ENCODE measurements around the gene ARHGAP6.
"Not testable (repeated sequence)": the region's sequence is repeated elsewhere in the genome, so short reads cannot be mapped to it uniquely, and the experiment has no call there.

ARHGAP6 gene

DNA sequence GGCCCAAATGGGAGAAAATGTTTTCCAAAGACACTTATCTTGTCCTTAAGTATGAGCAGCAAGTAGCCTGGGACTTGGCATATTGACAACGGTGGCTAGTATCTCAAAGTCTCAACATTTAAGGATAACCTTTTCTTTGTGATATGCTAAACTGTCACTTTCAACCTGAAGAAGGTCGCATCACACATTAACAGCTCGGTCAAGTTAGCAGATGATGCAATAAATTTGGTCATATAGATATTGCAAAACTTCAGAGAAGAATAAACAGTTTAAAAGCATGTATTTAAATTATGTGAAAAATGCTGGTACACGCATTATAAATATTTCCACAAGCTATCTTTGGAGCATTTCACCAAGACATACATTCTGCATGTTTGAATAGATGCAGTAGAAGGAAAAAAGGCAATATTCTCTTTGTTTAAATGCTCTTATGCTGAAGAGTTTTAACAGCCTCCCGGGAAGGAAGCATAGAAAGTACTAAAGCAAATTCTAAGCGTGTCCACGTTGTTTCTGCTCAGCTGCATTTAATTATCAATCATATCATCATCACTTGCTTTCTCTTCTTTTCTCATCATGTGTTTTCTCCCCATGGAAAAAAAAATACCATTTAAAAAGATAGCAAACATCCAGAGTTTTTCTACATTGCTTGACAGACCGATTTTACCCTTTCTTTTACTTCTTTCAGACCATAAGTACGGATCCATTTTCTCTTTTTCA lies 24.2 kb downstream of the ARHGAP6 start:
- TF ChIP-seq, protein P1, sequence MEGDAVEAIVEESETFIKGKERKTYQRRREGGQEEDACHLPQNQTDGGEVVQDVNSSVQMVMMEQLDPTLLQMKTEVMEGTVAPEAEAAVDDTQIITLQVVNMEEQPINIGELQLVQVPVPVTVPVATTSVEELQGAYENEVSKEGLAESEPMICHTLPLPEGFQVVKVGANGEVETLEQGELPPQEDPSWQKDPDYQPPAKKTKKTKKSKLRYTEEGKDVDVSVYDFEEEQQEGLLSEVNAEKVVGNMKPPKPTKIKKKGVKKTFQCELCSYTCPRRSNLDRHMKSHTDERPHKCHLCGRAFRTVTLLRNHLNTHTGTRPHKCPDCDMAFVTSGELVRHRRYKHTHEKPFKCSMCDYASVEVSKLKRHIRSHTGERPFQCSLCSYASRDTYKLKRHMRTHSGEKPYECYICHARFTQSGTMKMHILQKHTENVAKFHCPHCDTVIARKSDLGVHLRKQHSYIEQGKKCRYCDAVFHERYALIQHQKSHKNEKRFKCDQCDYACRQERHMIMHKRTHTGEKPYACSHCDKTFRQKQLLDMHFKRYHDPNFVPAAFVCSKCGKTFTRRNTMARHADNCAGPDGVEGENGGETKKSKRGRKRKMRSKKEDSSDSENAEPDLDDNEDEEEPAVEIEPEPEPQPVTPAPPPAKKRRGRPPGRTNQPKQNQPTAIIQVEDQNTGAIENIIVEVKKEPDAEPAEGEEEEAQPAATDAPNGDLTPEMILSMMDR (IDR thresholded peaks at IDR 0.05; ENCODE audit: insufficient read depth, low read depth, low read length, missing control alignments), result no peak
- DNase-seq (ENCODE audit: low read depth), result no peak
- H3K4me3 ChIP-seq (ENCODE audit: low read length), result no peak overlapping the region

DNA sequence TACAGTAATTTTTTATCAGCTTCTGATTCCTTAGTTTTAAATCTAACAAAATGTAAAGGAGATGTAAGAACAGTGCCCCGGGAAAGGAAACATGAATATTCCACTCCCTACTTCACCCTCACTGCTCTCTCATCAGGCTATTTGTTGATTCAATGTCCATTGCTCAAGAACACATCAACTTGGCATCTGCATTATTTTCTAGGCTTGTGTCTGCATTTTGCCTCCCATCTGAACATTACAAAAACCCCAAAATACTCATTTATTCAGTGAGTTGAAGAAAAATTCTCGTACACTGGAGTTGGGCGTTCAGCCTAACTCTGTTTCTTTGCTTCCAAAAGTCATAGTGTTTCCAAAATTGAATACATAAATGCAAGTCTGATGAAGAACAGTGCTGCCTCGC lies 25.6 kb downstream of the ARHGAP6 start:
- no peak for DNase-seq (ENCODE audit: low read depth)
- no peak overlapping the region for H3K4me3 ChIP-seq (ENCODE audit: low read length)
- TF ChIP-seq, protein P1 (IDR thresholded peaks at IDR 0.05; ENCODE audit: insufficient read depth, low read depth, low read length, missing control alignments), result no peak

DNA sequence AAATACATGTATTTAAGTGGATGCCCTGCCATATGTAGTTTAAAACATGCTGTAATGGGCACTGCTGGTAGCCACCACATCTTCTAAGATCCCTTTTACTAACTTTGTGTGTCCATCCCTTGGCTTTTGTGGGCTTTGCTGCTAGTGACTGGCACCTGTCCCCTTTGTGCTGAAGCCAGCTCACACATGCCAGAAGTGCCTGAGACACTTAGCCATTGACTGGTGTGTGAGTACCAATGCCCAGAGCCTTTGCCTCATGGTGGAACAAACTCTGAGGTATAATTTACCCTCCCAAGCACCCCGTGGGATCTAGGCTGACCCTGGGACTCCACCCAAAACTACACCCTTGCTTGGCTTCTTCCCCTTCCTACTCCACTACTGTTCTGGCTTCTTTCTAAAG lies 33.0 kb downstream of the ARHGAP6 start:
- H3K4me3 ChIP-seq (ENCODE audit: low read length), result no peak overlapping the region
- DNase-seq (ENCODE audit: low read depth), result no peak
- TF ChIP-seq, protein P1 (IDR thresholded peaks at IDR 0.05; ENCODE audit: insufficient read depth, low read depth, low read length, missing control alignments), result no peak

DNA sequence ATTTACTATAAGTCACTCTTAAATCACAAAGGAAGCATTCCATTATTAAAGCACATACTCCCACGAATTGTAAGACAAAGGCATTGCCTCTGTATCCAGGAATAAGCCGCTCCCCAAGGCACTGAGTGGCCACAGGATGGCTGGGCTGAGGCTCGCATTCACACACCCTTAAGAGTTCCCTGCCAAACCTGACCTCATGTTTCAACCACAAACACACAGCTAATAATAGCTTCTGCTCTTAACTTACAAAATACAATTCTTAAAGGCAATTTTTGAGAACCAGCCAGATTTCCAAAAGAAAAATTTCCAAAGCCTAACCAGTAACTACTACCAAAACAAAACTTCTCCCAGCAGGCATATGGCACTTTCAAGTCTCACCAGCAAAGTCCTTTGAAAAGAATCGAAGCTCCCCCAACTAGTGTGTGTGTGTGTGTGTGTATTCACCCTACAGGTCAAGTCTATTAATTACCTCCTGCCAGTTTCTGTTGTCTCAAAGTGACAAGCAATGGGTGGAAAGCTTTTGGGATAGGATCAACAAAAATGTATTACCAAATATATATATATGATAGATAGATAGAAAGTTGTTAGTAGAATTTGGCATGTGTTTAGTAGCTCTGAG lies 36.0 kb downstream of the ARHGAP6 start:
- TF ChIP-seq, protein P1 (IDR thresholded peaks at IDR 0.05; ENCODE audit: insufficient read depth, low read depth, low read length, missing control alignments), result no peak
- no peak overlapping the region for H3K4me3 ChIP-seq (ENCODE audit: low read length)
- DNase-seq (ENCODE audit: low read depth), result peak; percentile 32

DNA sequence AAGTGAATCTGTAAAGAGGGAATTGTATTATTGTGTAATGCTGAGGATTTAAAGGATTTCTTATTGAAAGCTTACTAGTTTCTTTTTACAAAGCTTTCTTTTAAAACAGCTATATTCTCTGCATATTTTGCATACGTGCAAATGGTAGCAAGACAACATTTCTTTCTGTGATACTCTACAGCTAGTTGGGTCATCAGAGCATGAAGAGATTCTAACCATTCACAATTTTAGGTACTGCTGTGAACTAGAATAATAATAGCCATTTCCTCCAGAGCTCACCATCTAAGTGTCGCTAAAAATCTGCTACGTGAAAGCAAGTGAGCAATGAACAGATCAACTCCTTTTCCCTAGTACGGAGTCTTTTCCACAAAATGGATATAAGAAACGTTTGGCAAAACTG lies 37.3 kb downstream of the ARHGAP6 start:
- no peak overlapping the region for H3K4me3 ChIP-seq (ENCODE audit: low read length)
- no peak for DNase-seq (ENCODE audit: low read depth)
- TF ChIP-seq, protein P1 (IDR thresholded peaks at IDR 0.05; ENCODE audit: insufficient read depth, low read depth, low read length, missing control alignments), result no peak

DNA sequence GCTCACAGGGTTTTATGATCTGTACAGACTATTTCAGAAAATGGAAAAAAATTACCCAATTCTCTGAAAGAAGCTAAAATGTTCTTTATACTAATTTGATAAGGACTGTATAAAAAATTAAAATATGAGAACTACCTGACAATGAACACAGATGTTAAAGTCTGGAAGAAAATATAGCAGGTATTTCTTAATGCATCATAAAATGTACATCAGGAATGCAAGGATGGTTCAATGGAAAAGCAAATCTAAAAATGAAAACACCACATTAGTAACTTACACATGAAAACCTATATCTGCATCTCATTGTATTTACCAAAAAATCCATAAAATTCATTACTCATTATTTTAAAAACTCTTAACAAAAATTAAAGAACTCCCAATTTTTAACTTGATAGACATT lies 39.4 kb downstream of the ARHGAP6 start:
- TF ChIP-seq, protein P1 (IDR thresholded peaks at IDR 0.05; ENCODE audit: insufficient read depth, low read depth, low read length, missing control alignments), result no peak
- no peak for DNase-seq (ENCODE audit: low read depth)
- H3K4me3 ChIP-seq (ENCODE audit: low read length), result no peak overlapping the region

DNA sequence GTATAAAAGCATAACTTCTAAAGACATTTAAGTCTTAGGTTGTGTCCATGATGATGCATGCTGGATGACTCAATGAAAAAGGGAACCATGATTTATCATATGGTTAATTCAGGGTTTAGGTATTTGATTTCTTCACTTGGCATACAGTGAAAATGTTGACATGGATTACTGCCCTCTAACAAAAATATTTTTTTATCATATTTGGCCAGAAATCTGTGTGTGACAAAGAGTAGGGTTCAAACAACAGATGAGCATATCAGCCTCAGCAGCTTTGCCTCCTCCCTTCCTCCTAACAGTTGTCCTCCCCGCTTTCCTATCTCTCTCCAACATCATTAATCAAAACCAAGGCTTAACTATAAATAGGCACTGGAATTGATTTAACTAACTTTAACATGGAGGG lies 46.3 kb downstream of the ARHGAP6 start:
- no peak overlapping the region for H3K4me3 ChIP-seq (ENCODE audit: low read length)
- DNase-seq (ENCODE audit: low read depth), result peak; percentile 42
- TF ChIP-seq, protein P1 (IDR thresholded peaks at IDR 0.05; ENCODE audit: insufficient read depth, low read depth, low read length, missing control alignments), result no peak

DNA sequence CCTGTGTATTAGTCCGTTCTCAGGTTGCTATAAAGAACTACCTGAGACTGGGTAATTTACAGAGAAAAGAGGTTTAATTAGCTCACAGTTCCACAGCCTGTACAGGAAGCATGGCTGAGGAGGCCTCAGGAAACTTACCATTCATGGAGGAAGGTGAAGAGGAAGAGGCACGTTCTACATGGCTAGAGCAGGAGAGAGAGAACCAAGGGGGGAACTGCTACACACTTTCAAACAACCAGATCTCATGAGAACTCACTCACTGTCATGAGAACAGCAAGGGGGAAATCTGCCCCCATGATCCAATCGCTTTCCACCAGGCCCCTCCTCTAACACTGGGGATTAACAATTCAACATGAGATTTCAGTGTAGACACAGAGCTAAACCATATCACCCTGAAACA lies 51.5 kb downstream of the ARHGAP6 start:
- H3K4me3 ChIP-seq (ENCODE audit: low read length); DNase-seq (ENCODE audit: low read depth): not testable (repeated sequence)

Data from epithelial cell of esophagus (primary cell).